SK-N-SH (cell line): Measurements from ENCODE around the gene ATIC. TPM values are rescaled to one million over a fixed set of nuclear protein-coding genes. Genes with fewer than 3 reads are reported as not detected.
A peak's percentile ranks its signal among the peaks of the same experiment; 100 is the strongest.

Source experiments
- CTCF ChIA-PET: fragments of 300-600, 350-600 bp; formaldehyde crosslinking; extraction: SDS; loops from one replicate; lab custom pipeline; 2021; lab: Yijun Ruan, JAX
- POLR2A ChIA-PET: fragments of 350-600 bp; sonication (Branson Sonifier 250); formaldehyde crosslinking; extraction: SDS; loops from one replicate; lab custom pipeline; 2020; ENCODE audit warnings: antibody characterized with exemption, inconsistent platforms; lab: Yijun Ruan, JAX
- DNase-seq: peaks from one replicate; pipeline ENCODE4 v3.0.0; 2012
- H2AFZ ChIP-seq: fragments of 200-600 bp; sonication (generic); 2 replicates; pipeline ENCODE4 v1.8.1; 2016; ENCODE audit warnings: antibody characterized with exemption, mild to moderate bottlenecking, low read depth
- H3F3A ChIP-seq: fragments of 200-600 bp; sonication (generic); replicated peaks from 2 replicates; pipeline ENCODE3; 2016; ENCODE audit warnings: antibody characterized with exemption, mild to moderate bottlenecking; ENCODE audit not compliant: insufficient read depth
- H3K27ac ChIP-seq, 2 experiments: fragments of 200-500 bp in 1 of 2; fragments of 200-600 bp in 1 of 2; sonication (Bioruptor generic) in 1 of 2; sonication (generic), shearing (Covaris generic) in 1 of 2; 2 replicates each; pipeline versions ENCODE4 v1.5.1 to v1.6.1; 2014 to 2016; ENCODE audit warnings: low read depth in 2 of 2, inconsistent platforms in 1 of 2, low read length in 1 of 2, mild to moderate bottlenecking in 1 of 2, mixed read lengths in 1 of 2
- H3K27me3 ChIP-seq: fragments of 200-600 bp; sonication (generic), shearing (Covaris generic); 2 replicates; pipeline ENCODE4 v1.6.1; 2016; ENCODE audit warnings: mixed run types; ENCODE audit not compliant: insufficient read depth
- H3K36me3 ChIP-seq, 2 experiments: fragments of 200-500 bp in 1 of 2; fragments of 200-600 bp in 1 of 2; sonication (Bioruptor generic) in 1 of 2; sonication (generic) in 1 of 2; replicated peaks in 1 of 2; 2 replicates each; pipeline versions ENCODE3 to v1.5.1; 2014 to 2016; ENCODE audit warnings: low read length in 1 of 2, mild to moderate bottlenecking in 1 of 2; ENCODE audit not compliant: insufficient read depth in 2 of 2, control insufficient read depth in 1 of 2
- H3K4me1 ChIP-seq, 2 experiments: fragments of 200-500 bp in 1 of 2; fragments of 200-600 bp in 1 of 2; sonication (Bioruptor generic) in 1 of 2; sonication (generic), shearing (Covaris generic) in 1 of 2; 2 replicates each; pipeline versions ENCODE4 v1.5.1 to v1.6.1; 2014 to 2016; ENCODE audit warnings: low read depth in 1 of 2, low read length in 1 of 2, mixed run types in 1 of 2; ENCODE audit not compliant: insufficient read depth in 2 of 2, control insufficient read depth in 1 of 2
- H3K4me2 ChIP-seq: fragments of 200-600 bp; sonication (generic), shearing (Covaris generic); 2 replicates; pipeline ENCODE4 v1.6.1; 2017; ENCODE audit warnings: mixed run types
- H3K4me3 ChIP-seq, 2 experiments: fragments of 200-500 bp in 1 of 2; fragments of 200-600 bp in 1 of 2; sonication (Bioruptor generic) in 1 of 2; sonication (generic), shearing (Covaris generic) in 1 of 2; 2 replicates each; pipeline versions ENCODE4 v1.5.1 to v1.8.1; 2014 to 2016; ENCODE audit warnings: low read depth in 2 of 2, inconsistent platforms in 1 of 2, low read length in 1 of 2, mild to moderate bottlenecking in 1 of 2, mixed read lengths in 1 of 2, moderate library complexity in 1 of 2
- H3K79me2 ChIP-seq: fragments of 200-600 bp; sonication (generic); 2 replicates; pipeline ENCODE4 v1.8.1; 2017; ENCODE audit warnings: mild to moderate bottlenecking; ENCODE audit not compliant: insufficient read depth
- H3K9ac ChIP-seq: fragments of 200-600 bp; sonication (generic); 2 replicates; pipeline ENCODE4 v1.6.1; 2017; ENCODE audit warnings: mixed run types
- H3K9me2 ChIP-seq: fragments of 200-600 bp; sonication (generic); 2 replicates; pipeline ENCODE4 v1.6.1; 2017; ENCODE audit warnings: mixed run types
- H3K9me3 ChIP-seq: fragments of 200-600 bp; sonication (generic); 2 replicates; pipeline ENCODE4 v1.6.1; 2017; ENCODE audit warnings: mixed run types, mild to moderate bottlenecking, moderate library complexity
- H4K20me1 ChIP-seq: fragments of 200-600 bp; sonication (generic); 2 replicates; pipeline ENCODE4 v1.6.1; 2017; ENCODE audit warnings: mild to moderate bottlenecking, mixed run types; ENCODE audit not compliant: insufficient read depth
- CHD2 ChIP-seq: fragments of 150-350 bp; IDR thresholded peaks from 2 replicates; pipeline ENCODE4 v1.6.1; 2018; ENCODE audit warnings: low read length; ENCODE audit not compliant: partially characterized antibody
- CTCF ChIP-seq: fragments of 200-600 bp; sonication (generic); IDR thresholded peaks from 2 replicates; pipeline ENCODE4 v1.6.1; 2017; ENCODE audit warnings: antibody characterized with exemption, mild to moderate bottlenecking, moderate library complexity
- ELF1 ChIP-seq: IDR thresholded peaks from 2 replicates; pipeline ENCODE4 v1.4.0; 2012
- EP300 ChIP-seq, 2 experiments: IDR thresholded peaks; 2 replicates each; pipeline versions ENCODE4 v1.4.0 to v1.6.1; 2012; ENCODE audit warnings: borderline replicate concordance in 1 of 2, low read depth in 1 of 2, low read length in 1 of 2
- EZH2phosphoT487 ChIP-seq: fragments of 200-600 bp; sonication (generic); IDR thresholded peaks from 2 replicates; pipeline ENCODE4 v1.6.1; 2017; ENCODE audit warnings: low read depth, mixed run types, mild to moderate bottlenecking, antibody characterized with exemption, moderate library complexity, borderline replicate concordance
- FOXJ3 ChIP-seq: sonication (generic); formaldehyde crosslinking; IDR thresholded peaks from 2 replicates; pipeline ENCODE4 v1.5.1; 2020; ENCODE audit warnings: mild to moderate bottlenecking, missing genetic modification reagents
- GABPA ChIP-seq: IDR thresholded peaks from 2 replicates; pipeline ENCODE4 v1.4.0; 2012; ENCODE audit warnings: low read depth, mild to moderate bottlenecking
- GATA2 ChIP-seq: sonication (generic); formaldehyde crosslinking; IDR thresholded peaks from 2 replicates; pipeline ENCODE4 v1.5.0; 2020; ENCODE audit warnings: mild to moderate bottlenecking, missing genetic modification reagents
- MXI1 ChIP-seq: IDR thresholded peaks from 2 replicates; pipeline ENCODE4 v1.6.1; 2012; ENCODE audit warnings: mild to moderate bottlenecking, low read depth, low read length, improper control_type of control experiment
- NFIC ChIP-seq: IDR thresholded peaks from 2 replicates; pipeline ENCODE4 v1.4.0; 2012; ENCODE audit warnings: borderline replicate concordance
- POLR2AphosphoS5 ChIP-seq: IDR thresholded peaks from 2 replicates; pipeline ENCODE4 v1.6.1; 2012; ENCODE audit warnings: low read depth, low read length
- RAD21 ChIP-seq: IDR thresholded peaks from 2 replicates; pipeline ENCODE4 v1.6.1; 2012; ENCODE audit warnings: mild to moderate bottlenecking, low read length
- RCOR1 ChIP-seq: fragments of 150-350 bp; IDR thresholded peaks from 2 replicates; pipeline ENCODE4 v1.6.1; 2017; ENCODE audit warnings: antibody characterized with exemption, low read length
- SIN3A ChIP-seq: IDR thresholded peaks from 2 replicates; pipeline ENCODE4 v1.6.1; 2012; ENCODE audit warnings: low read depth, mild to moderate bottlenecking, low read length, moderate library complexity, borderline replicate concordance
- SMC3 ChIP-seq: IDR thresholded peaks from 2 replicates; pipeline ENCODE4 v1.6.1; 2012; ENCODE audit warnings: low read depth, low read length, improper control_type of control experiment
- TAF1 ChIP-seq: IDR thresholded peaks from 2 replicates; pipeline ENCODE4 v1.6.1; 2012; ENCODE audit warnings: low read depth, mild to moderate bottlenecking, low read length, moderate library complexity, borderline replicate concordance
- TCF12 ChIP-seq: IDR thresholded peaks from 2 replicates; pipeline ENCODE4 v1.4.0; 2012
- TEAD4 ChIP-seq: IDR thresholded peaks from 2 replicates; pipeline ENCODE4 v1.4.0; 2012; ENCODE audit warnings: mild to moderate bottlenecking, borderline replicate concordance; ENCODE audit not compliant: insufficient read depth
- USF1 ChIP-seq: IDR thresholded peaks from 2 replicates; pipeline ENCODE4 v1.4.0; 2012; ENCODE audit warnings: low read depth, borderline replicate concordance
- YY1 ChIP-seq: IDR thresholded peaks from 2 replicates; pipeline ENCODE4 v1.4.0; 2012; ENCODE audit warnings: low read depth, mild to moderate bottlenecking
- WGBS: methylation state at CpG from one replicate; pipeline ENCODE4 v1.1.6; 2017; ENCODE audit warnings: low lambda C conversion rate; 5-methylcytosine and 5-hydroxymethylcytosine counted together
- polyA plus RNA-seq, 3 experiments: library from polyadenylated mRNA; depleted of rRNA; stranded (reverse); fragments of >200 nt; gene quantifications; 2 replicates each; pipeline ENCODE4 v1.2.3, GENCODE V29; 2012
- TF ChIP-seq, protein P1 (sequence below): IDR thresholded peaks from 2 replicates; pipeline ENCODE4 v1.4.0; 2012; ENCODE audit warnings: low read depth
- TF ChIP-seq, protein P2 (sequence below): fragments of 150-350 bp; IDR thresholded peaks from 2 replicates; pipeline ENCODE4 v1.6.1; 2017; ENCODE audit warnings: antibody characterized with exemption, low read length, low read depth, borderline replicate concordance
- TF ChIP-seq, protein P3 (sequence below): IDR thresholded peaks from 2 replicates; pipeline ENCODE4 v1.6.1; 2012; ENCODE audit warnings: mild to moderate bottlenecking, low read depth, low read length, moderate library complexity

Gene ATIC
- polyA plus RNA-seq (2012; rRNA removed), result 108 and 128 TPM in 2 replicates
- 122 and 133 TPM in 2 replicates for polyA plus RNA-seq (2012; cell fraction: cytosol; rRNA removed)
- polyA plus RNA-seq (2012; cell fraction: nucleus; rRNA removed), result 126 and 149 TPM in 2 replicates

GRCh38 chr2:215311625-215312396 lies at the start of gene ATIC:
TSS of gene ATIC (plus strand) at chr2:215312059. CDS start at chr2:215312143, 84 bp downstream.
- POLR2A ChIA-PET, result interaction anchor here (0.6 to 0.9 kb wide), 5 partner anchors 20 to 647 kb away, joined by 3 to 6 read pairs (median 3); partner anchors contain the start of gene BARD1
- WGBS, result 1% methylated on average over 30 of the region's 64 CpGs
- TF ChIP-seq, protein P1, sequence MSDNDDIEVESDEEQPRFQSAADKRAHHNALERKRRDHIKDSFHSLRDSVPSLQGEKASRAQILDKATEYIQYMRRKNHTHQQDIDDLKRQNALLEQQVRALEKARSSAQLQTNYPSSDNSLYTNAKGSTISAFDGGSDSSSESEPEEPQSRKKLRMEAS, result peak; percentile 99
- TF ChIP-seq NFIC (no peak; the same call in 1 of the 2 replicates), POLR2AphosphoS5 (peak; percentile 76), MXI1 (peak; percentile 97), EP300 (IDR thresholded peaks at IDR 0.05; ENCODE audit: borderline replicate concordance in 1 of 2, low read depth in 1 of 2, low read length in 1 of 2) (peak in 1 of 2 experiments; percentile 57; a peak in 1 of 4 replicates), FOXJ3 (CRISPR knock-in tag) (0 out of 2 replicates have a peak, but pooled peaks have one; percentile 7), GABPA (peak; percentile 73), SMC3 (0 out of 2 replicates have a peak, but pooled peaks have one; percentile 1), USF1 (peak; percentile 96), SIN3A (peak; percentile 97), TAF1 (peak; percentile 81), ELF1 (peak; percentile 64; the same call in 1 of the 2 replicates), CTCF (peak; percentile 16), EZH2phosphoT487 (no peak), CHD2 (peak; percentile 84), TEAD4 (no peak), GATA2 (CRISPR knock-in tag) (peak; percentile 57), TCF12 (peak; percentile 31; the same call in 1 of the 2 replicates), RAD21 (peak; percentile 24; the same call in 1 of the 2 replicates), RCOR1 (no peak; the same call in 1 of the 2 replicates), YY1 (no peak)
- TF ChIP-seq, protein P2, sequence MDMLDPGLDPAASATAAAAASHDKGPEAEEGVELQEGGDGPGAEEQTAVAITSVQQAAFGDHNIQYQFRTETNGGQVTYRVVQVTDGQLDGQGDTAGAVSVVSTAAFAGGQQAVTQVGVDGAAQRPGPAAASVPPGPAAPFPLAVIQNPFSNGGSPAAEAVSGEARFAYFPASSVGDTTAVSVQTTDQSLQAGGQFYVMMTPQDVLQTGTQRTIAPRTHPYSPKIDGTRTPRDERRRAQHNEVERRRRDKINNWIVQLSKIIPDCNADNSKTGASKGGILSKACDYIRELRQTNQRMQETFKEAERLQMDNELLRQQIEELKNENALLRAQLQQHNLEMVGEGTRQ, result peak; percentile 78
- TF ChIP-seq, protein P3, sequence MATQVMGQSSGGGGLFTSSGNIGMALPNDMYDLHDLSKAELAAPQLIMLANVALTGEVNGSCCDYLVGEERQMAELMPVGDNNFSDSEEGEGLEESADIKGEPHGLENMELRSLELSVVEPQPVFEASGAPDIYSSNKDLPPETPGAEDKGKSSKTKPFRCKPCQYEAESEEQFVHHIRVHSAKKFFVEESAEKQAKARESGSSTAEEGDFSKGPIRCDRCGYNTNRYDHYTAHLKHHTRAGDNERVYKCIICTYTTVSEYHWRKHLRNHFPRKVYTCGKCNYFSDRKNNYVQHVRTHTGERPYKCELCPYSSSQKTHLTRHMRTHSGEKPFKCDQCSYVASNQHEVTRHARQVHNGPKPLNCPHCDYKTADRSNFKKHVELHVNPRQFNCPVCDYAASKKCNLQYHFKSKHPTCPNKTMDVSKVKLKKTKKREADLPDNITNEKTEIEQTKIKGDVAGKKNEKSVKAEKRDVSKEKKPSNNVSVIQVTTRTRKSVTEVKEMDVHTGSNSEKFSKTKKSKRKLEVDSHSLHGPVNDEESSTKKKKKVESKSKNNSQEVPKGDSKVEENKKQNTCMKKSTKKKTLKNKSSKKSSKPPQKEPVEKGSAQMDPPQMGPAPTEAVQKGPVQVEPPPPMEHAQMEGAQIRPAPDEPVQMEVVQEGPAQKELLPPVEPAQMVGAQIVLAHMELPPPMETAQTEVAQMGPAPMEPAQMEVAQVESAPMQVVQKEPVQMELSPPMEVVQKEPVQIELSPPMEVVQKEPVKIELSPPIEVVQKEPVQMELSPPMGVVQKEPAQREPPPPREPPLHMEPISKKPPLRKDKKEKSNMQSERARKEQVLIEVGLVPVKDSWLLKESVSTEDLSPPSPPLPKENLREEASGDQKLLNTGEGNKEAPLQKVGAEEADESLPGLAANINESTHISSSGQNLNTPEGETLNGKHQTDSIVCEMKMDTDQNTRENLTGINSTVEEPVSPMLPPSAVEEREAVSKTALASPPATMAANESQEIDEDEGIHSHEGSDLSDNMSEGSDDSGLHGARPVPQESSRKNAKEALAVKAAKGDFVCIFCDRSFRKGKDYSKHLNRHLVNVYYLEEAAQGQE, result peak; percentile 13; the same call in 1 of the 2 replicates

More at GRCh38 chr2:215311625-215312396, at the start of gene ATIC:
- no peaks in the 10 kb centered on the region for H3K9me2 ChIP-seq
- H3K4me2 ChIP-seq, result peak within 1 kb of the TSS; percentile 93
- peak within 1 kb of the TSS; percentile 85 to 93 for H3K27ac ChIP-seq
- CTCF ChIA-PET, result interaction anchor here (0.5 to 1.4 kb wide), 5 partner anchors 9 to 620 kb away, joined by 3 read pairs; no protein-coding TSS in a partner anchor
- H3K4me1 ChIP-seq, result peaks cover 10 to 13% of the 10 kb centered on the region in 2 experiments; a peak in 3 of 4 replicates
- H3K27me3 ChIP-seq, result no peaks in the 10 kb centered on the region
- H3K9me3 ChIP-seq, result no peaks in the 10 kb centered on the region
- peaks cover 7 to 23% of the 10 kb centered on the region in 2 experiments for H3K36me3 ChIP-seq
- peak; percentile 96 for DNase-seq
- H3F3A ChIP-seq, result peaks cover 19% of the 10 kb centered on the region
- H3K4me3 ChIP-seq, result peak within 1 kb of the TSS; percentile 65 to 94
- peak within 1 kb of the TSS; percentile 88 for H3K9ac ChIP-seq
- H4K20me1 ChIP-seq, result no peaks in the 10 kb centered on the region
- H2AFZ ChIP-seq, result peak within 1 kb of the TSS; percentile 100
- H3K79me2 ChIP-seq, result peaks cover 52% of the 10 kb centered on the region
